ENCODE results near the gene GSDME.

GSDME gene

DNA sequence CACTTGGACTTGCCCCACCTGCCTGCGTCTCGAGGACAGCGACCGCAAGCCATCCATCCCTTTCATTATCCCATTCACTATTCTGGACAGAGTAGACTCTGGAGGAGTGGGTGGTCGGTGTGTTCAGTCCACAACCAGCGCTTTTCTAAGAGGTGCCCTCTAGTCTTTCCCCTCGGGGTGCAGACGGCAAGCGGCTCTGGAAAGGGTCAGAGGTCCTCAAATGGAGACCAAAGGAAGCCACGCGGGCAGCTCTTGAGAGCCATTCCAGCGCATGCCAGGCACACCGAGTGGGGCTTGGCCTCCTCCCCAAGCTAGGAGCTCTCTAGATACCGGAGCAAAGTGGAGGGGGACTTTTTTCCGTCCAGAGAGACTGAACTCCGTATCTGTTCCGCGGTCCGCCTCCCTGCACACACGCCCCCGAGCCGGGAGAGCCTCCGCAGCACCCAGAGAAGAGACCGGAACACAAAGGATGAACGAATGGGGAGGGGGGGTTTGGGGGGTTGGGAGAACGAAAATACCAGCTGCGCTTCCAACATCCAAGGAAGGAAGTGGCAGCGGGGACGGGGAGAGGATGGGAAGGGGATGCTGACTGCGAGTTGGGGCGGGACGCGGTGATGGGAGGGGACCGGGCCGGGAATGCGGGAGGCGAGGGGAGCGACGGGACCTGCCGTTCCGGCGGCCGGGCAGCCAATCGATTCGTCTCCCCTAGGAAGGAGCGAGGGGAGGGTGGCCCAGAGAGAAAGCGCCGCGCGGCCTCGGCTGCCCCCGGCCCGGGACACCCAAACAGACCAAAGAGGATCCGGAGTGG, 515 bp downstream of the GSDME start (continued):
- no peak for TF ChIP-seq TSHZ2 (CRISPR knock-in tag; IDR thresholded peaks at IDR 0.05)

DNA sequence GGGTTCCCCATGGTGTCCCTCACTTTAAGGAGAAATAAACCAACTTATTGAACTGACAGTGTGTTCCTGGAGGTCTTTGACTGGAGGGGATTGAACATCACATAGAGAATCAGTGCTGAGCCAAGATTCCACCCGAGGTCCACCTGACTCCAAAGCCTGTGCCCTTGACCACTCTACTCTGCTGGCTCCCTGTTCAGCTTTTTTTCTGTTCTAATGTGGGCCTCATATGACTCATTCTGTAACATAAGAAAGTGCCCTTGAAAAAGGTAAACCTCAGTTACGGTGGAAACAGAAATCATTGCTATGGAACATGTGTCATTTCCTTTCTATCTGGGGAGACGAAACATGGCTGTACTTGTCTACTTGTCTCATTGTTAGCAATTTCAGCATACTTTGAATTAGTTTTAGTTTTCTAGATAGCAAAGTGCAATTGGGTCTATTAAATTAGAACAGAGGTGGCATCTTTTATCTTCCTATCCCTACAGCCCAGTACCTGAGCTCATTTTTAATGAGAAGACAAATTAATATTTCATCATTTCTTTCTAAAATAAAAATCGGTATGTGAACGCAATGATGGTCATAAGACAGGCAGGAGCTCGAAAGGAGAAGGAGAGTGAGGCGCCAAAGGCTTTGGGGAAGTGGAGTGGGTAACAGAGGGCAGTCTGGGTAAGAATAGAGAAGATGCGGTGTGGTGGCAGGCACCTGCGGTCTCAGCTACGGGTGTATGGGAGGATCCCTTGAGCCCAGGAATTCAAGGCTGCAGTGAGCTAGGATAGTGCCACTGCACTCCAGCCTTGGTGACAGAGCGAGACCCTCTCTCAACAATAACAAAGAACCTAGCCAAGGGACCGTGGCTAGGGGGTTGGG, 1.5 kb downstream of the GSDME start:
- TF ChIP-seq PPARA (CRISPR knock-in tag; IDR thresholded peaks at IDR 0.05; ENCODE audit: borderline replicate concordance): no peak
- TF ChIP-seq CREB5 (CRISPR knock-in tag; IDR thresholded peaks at IDR 0.05; ENCODE audit: low read depth): no peak
- no peak for TF ChIP-seq BACH2 (CRISPR knock-in tag; IDR thresholded peaks at IDR 0.05; ENCODE audit: borderline replicate concordance)
- no peak for TF ChIP-seq CSRNP3 (CRISPR knock-in tag; IDR thresholded peaks at IDR 0.05)
- no peak for TF ChIP-seq GLIS3 (CRISPR knock-in tag; IDR thresholded peaks at IDR 0.05)
- TF ChIP-seq ISL1 (CRISPR knock-in tag; IDR thresholded peaks at IDR 0.05): no peak
- TF ChIP-seq ZNF70 (CRISPR knock-in tag; IDR thresholded peaks at IDR 0.05): no peak
- TF ChIP-seq TOX (CRISPR knock-in tag; IDR thresholded peaks at IDR 0.05; ENCODE audit: borderline replicate concordance): no peak
- no peak for TF ChIP-seq SNAI2 (CRISPR knock-in tag; IDR thresholded peaks at IDR 0.05)
- TF ChIP-seq ZC3H10 (CRISPR knock-in tag; IDR thresholded peaks at IDR 0.05): no peak
- TF ChIP-seq TSHZ2 (CRISPR knock-in tag; IDR thresholded peaks at IDR 0.05): no peak
- TF ChIP-seq CSDC2 (CRISPR knock-in tag; IDR thresholded peaks at IDR 0.05): no peak
- TF ChIP-seq TCF4 (CRISPR knock-in tag; IDR thresholded peaks at IDR 0.05; ENCODE audit: borderline replicate concordance): no peak
- no peak for TF ChIP-seq OSR1 (CRISPR knock-in tag; IDR thresholded peaks at IDR 0.05)
- TF ChIP-seq ZNF8 (CRISPR knock-in tag; IDR thresholded peaks at IDR 0.05): no peak
- TF ChIP-seq ARNTL (CRISPR knock-in tag; IDR thresholded peaks at IDR 0.05; ENCODE audit: borderline replicate concordance, low read depth): no peak

GRCh38 chr7:24754906-24755506, 2.3 kb downstream of the GSDME start:
- ATAC-seq: no peak
- no peak for TF ChIP-seq TOX (CRISPR knock-in tag; IDR thresholded peaks at IDR 0.05; ENCODE audit: borderline replicate concordance)
- no peak for TF ChIP-seq ZFP3 (CRISPR knock-in tag; IDR thresholded peaks at IDR 0.05)
- no peak for TF ChIP-seq POU6F1 (CRISPR knock-in tag; IDR thresholded peaks at IDR 0.05; ENCODE audit: borderline replicate concordance, low read depth)
- TF ChIP-seq CSDC2 (CRISPR knock-in tag; IDR thresholded peaks at IDR 0.05): no peak
- TF ChIP-seq, protein P1, sequence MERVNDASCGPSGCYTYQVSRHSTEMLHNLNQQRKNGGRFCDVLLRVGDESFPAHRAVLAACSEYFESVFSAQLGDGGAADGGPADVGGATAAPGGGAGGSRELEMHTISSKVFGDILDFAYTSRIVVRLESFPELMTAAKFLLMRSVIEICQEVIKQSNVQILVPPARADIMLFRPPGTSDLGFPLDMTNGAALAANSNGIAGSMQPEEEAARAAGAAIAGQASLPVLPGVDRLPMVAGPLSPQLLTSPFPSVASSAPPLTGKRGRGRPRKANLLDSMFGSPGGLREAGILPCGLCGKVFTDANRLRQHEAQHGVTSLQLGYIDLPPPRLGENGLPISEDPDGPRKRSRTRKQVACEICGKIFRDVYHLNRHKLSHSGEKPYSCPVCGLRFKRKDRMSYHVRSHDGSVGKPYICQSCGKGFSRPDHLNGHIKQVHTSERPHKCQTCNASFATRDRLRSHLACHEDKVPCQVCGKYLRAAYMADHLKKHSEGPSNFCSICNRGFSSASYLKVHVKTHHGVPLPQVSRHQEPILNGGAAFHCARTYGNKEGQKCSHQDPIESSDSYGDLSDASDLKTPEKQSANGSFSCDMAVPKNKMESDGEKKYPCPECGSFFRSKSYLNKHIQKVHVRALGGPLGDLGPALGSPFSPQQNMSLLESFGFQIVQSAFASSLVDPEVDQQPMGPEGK (CRISPR knock-in tag; IDR thresholded peaks at IDR 0.05; ENCODE audit: borderline replicate concordance): no peak
- TF ChIP-seq TCF4 (CRISPR knock-in tag; IDR thresholded peaks at IDR 0.05; ENCODE audit: borderline replicate concordance): no peak
- no peak for TF ChIP-seq ISL1 (CRISPR knock-in tag; IDR thresholded peaks at IDR 0.05)
- no peak for TF ChIP-seq ZC3H10 (CRISPR knock-in tag; IDR thresholded peaks at IDR 0.05)
- TF ChIP-seq ZNF70 (CRISPR knock-in tag; IDR thresholded peaks at IDR 0.05): no peak
- TF ChIP-seq CSRNP3 (CRISPR knock-in tag; IDR thresholded peaks at IDR 0.05): no peak
- TF ChIP-seq ESRRG (CRISPR knock-in tag; IDR thresholded peaks at IDR 0.05): no peak
- TF ChIP-seq RARB (CRISPR knock-in tag; IDR thresholded peaks at IDR 0.05): no peak
- no peak for TF ChIP-seq BACH2 (CRISPR knock-in tag; IDR thresholded peaks at IDR 0.05; ENCODE audit: borderline replicate concordance)
- no peak for TF ChIP-seq OSR1 (CRISPR knock-in tag; IDR thresholded peaks at IDR 0.05)

More for the DNA sequence above, 1.5 kb downstream of the GSDME start:
- ATAC-seq: peak; percentile 15

All from SK-N-SH treated with all-trans-retinoic acid at 6 μM for 48 hours (cell line).